MM.1S (cell line): Measurements from ENCODE around the gene MUC16.

Experiments used
- DNase-seq: peaks from one replicate; pipeline ENCODE4 v3.0.0-alpha.2; 2015
- H2AFZ ChIP-seq: fragments of 300-600 bp; sonication (generic); 2 replicates; pipeline ENCODE4 v1.6.0; 2016; ENCODE audit warnings: antibody characterized with exemption, low read length
- H3F3A ChIP-seq: fragments of 300-600 bp; sonication (generic); 2 replicates; pipeline ENCODE4 v1.6.1; 2016; ENCODE audit warnings: mild to moderate bottlenecking, antibody characterized with exemption, low read length, moderate library complexity, mixed read lengths; ENCODE audit not compliant: insufficient read depth
- H3K27ac ChIP-seq: fragments of 300-600 bp; sonication (generic); 2 replicates; pipeline ENCODE4 v1.5.1; 2016; ENCODE audit warnings: mild to moderate bottlenecking, low read length
- H3K27me3 ChIP-seq: fragments of 300-600 bp; sonication (generic); replicated peaks from 2 replicates; pipeline ENCODE4 v1.6.0; 2016; ENCODE audit warnings: low read length; ENCODE audit not compliant: insufficient read depth
- H3K36me3 ChIP-seq: fragments of 300-600 bp; sonication (generic); replicated peaks from 2 replicates; pipeline ENCODE4 v1.6.1; 2016; ENCODE audit warnings: mild to moderate bottlenecking, low read length, mixed read lengths; ENCODE audit not compliant: insufficient read depth
- H3K4me1 ChIP-seq: fragments of 300-600 bp; sonication (generic); 2 replicates; pipeline ENCODE4 v1.6.1; 2016; ENCODE audit warnings: low read length, mixed read lengths
- H3K4me2 ChIP-seq: fragments of 300-600 bp; sonication (generic); 2 replicates; pipeline ENCODE4 v1.6.0; 2016; ENCODE audit warnings: low read depth, low read length
- H3K4me3 ChIP-seq: fragments of 300-600 bp; sonication (generic); 2 replicates; pipeline ENCODE4 v1.5.1; 2016; ENCODE audit warnings: low read length, mixed read lengths
- H3K79me2 ChIP-seq: fragments of 300-600 bp; sonication (generic); 2 replicates; pipeline ENCODE4 v1.6.1; 2016; ENCODE audit warnings: mixed run types, low read length, mixed read lengths
- H3K9ac ChIP-seq: fragments of 300-600 bp; sonication (generic); 2 replicates; pipeline ENCODE4 v1.6.1; 2016; ENCODE audit warnings: low read length, mixed read lengths
- H3K9me2 ChIP-seq: fragments of 300-600 bp; sonication (generic); replicated peaks from 2 replicates; pipeline ENCODE4 v1.6.1; 2016; ENCODE audit warnings: mild to moderate bottlenecking, low read length, mixed read lengths; ENCODE audit not compliant: insufficient read depth
- H3K9me3 ChIP-seq: fragments of 300-600 bp; sonication (generic); replicated peaks from 2 replicates; pipeline ENCODE4 v1.6.1; 2016; ENCODE audit warnings: mild to moderate bottlenecking, low read length, mixed read lengths; ENCODE audit not compliant: insufficient read depth
- H4K20me1 ChIP-seq: fragments of 300-600 bp; sonication (generic); 2 replicates; pipeline ENCODE4 v1.6.1; 2016; ENCODE audit warnings: mild to moderate bottlenecking, low read length, moderate library complexity, mixed read lengths; ENCODE audit not compliant: insufficient read depth
- CTCF ChIP-seq: fragments of 300-600 bp; sonication (generic); IDR thresholded peaks from 2 replicates; pipeline ENCODE4 v1.5.1; 2016; ENCODE audit warnings: antibody characterized with exemption, low read length, mixed read lengths
- EZH2 ChIP-seq: fragments of 300-600 bp; sonication (generic); optimal IDR thresholded peaks from 2 replicates; pipeline ENCODE3; 2017; ENCODE audit warnings: low read depth, mild to moderate bottlenecking, antibody characterized with exemption, low read length, mixed read lengths
- EZH2phosphoT487 ChIP-seq: fragments of 300-600 bp; sonication (generic); IDR thresholded peaks from 2 replicates; pipeline ENCODE4 v1.6.1; 2018; ENCODE audit warnings: antibody characterized with exemption, low read length

MUC16 gene

GRCh38 chr19:9046694-9047093, 36.5 kb upstream of the MUC16 start:
- Histone ChIP-seq H3K9me2 (no peaks in the 10 kb centered on the region), H4K20me1 (no peaks in the 10 kb centered on the region), H3K9me3 (no peaks in the 10 kb centered on the region), H3K4me2 (no peak overlapping the region), H3K4me1 (no peaks in the 10 kb centered on the region), H3K4me3 (no peak overlapping the region), H3F3A (no peaks in the 10 kb centered on the region), H3K27ac (no peak overlapping the region), H3K36me3 (no peaks in the 10 kb centered on the region), H2AFZ (no peak overlapping the region), H3K9ac (no peak overlapping the region), H3K79me2 (no peaks in the 10 kb centered on the region), H3K27me3 (peaks cover 24% of the 10 kb centered on the region)
- no peak for TF ChIP-seq CTCF
- no peak for TF ChIP-seq EZH2phosphoT487
- TF ChIP-seq EZH2 = no peak
- no peak for DNase-seq

DNA sequence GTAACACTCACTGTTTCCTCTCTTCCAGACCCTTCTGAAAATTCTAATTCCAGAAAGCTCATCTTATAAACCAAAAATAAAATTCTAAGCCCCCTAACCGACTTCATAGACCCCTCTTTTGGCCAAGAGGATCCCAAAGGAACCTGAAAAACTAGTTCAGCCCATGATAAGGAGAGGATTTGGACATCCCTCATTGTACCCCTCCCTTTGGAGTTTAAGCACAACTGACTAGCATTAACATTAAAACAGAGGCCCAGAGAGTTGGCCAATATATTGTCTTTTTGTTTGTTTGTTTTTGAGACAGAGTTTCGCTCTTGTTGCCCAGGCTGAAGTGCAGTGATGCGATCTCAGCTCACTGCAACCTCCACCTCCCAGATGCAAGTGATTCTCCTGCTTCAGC, 34.2 kb upstream of the MUC16 start:
- peaks cover 45% of the 10 kb centered on the region for H3K27me3 ChIP-seq
- no peak overlapping the region for H3K4me2 ChIP-seq
- H3K4me1 ChIP-seq = no peaks in the 10 kb centered on the region
- no peak overlapping the region for H2AFZ ChIP-seq
- no peaks in the 10 kb centered on the region for H3K9me3 ChIP-seq
- no peak overlapping the region for H3K4me3 ChIP-seq
- no peak overlapping the region for H3K9ac ChIP-seq
- no peaks in the 10 kb centered on the region for H3K36me3 ChIP-seq
- H3K9me2 ChIP-seq = no peaks in the 10 kb centered on the region
- no peaks in the 10 kb centered on the region for H4K20me1 ChIP-seq
- TF ChIP-seq EZH2phosphoT487 = no peak
- TF ChIP-seq CTCF = no peak
- TF ChIP-seq EZH2 = no peak
- H3K27ac ChIP-seq = no peak overlapping the region
- no peak for DNase-seq
- H3K79me2 ChIP-seq = no peaks in the 10 kb centered on the region
- no peaks in the 10 kb centered on the region for H3F3A ChIP-seq

DNA sequence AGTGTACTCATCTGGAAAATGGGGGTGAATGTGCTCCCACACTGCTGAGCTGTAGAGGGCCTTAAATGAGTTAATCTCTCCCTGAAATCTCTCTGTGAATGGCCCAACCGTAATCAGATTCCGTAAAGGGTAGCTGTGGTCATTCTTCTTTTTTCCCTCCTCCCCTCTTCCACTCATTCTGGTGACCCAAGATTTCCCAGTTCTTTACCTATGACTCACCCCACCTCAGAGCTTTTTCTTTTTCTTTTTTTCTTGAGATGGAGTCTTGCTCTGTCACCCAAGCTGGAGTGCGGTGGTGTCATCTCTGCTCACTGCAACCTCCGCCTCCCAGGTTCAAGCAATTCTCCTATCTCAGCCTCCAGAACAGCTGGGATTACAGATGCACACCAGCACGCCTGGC, 33.3 kb upstream of the MUC16 start:
- Histone ChIP-seq H2AFZ (no peak overlapping the region), H3K9ac (no peak overlapping the region), H3K9me3 (no peaks in the 10 kb centered on the region), H3K4me3 (no peak overlapping the region), H3K9me2 (no peaks in the 10 kb centered on the region), H3K27ac (no peak overlapping the region), H3K36me3 (no peaks in the 10 kb centered on the region), H3K27me3 (peaks cover 50% of the 10 kb centered on the region), H3F3A (no peaks in the 10 kb centered on the region), H4K20me1 (no peaks in the 10 kb centered on the region), H3K4me1 (no peaks in the 10 kb centered on the region), H3K79me2 (no peaks in the 10 kb centered on the region), H3K4me2 (no peak overlapping the region)
- no peak for DNase-seq
- TF ChIP-seq CTCF (no peak), EZH2phosphoT487 (no peak), EZH2 (no peak)
